ENCODE data around the gene DYNC2I2.

The DYNC2I2 gene

GRCh38 chr9:128626181-128626580 lies 30.5 kb downstream of the DYNC2I2 start:
- H3K9me3 Mint-ChIP-seq: no peaks in the 10 kb centered on the region
- H3K4me1 Mint-ChIP-seq: no peaks in the 10 kb centered on the region
- H3K36me3 Mint-ChIP-seq: peaks cover 51% of the 10 kb centered on the region
- no peak overlapping the region for H3K27ac Mint-ChIP-seq
- H3K27me3 Mint-ChIP-seq: no peaks in the 10 kb centered on the region
- CTCF ChIA-PET: no interaction called here
- no peak overlapping the region for H3K4me3 Mint-ChIP-seq
- DNase-seq: no peak

GRCh38 chr9:128625391-128626146 lies 31.1 kb downstream of the DYNC2I2 start:
- Mint-ChIP-seq H3K36me3 (peaks cover 57% of the 10 kb centered on the region), H3K27me3 (no peaks in the 10 kb centered on the region), H3K4me3 (no peak overlapping the region), H3K4me1 (no peaks in the 10 kb centered on the region), H3K27ac (no peak overlapping the region), H3K9me3 (no peaks in the 10 kb centered on the region)
- CTCF ChIA-PET: no interaction called here
- no peak for DNase-seq

DNA sequence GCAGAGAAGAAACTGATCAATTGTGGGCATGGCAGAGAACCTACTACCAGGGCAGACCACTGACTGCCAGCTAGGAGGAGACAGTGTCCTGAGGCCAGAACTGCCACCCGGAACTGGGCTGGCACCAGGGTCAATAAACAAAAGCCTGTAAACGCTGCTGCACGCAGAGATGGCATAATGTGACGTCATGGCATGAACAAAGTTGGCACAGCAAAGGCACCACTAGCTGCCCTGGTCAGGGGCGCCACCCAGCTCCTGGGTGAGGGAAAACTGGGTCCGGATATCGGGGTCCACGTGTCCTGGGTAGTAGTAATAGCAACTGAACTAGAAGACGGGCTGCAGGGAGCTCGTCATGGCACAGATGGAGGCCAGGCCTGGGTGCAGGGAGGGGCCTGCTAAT lies 32.1 kb downstream of the DYNC2I2 start:
- no peak for DNase-seq
- H3K27ac Mint-ChIP-seq: no peak overlapping the region
- no peaks in the 10 kb centered on the region for H3K4me1 Mint-ChIP-seq
- H3K36me3 Mint-ChIP-seq: peaks cover 56% of the 10 kb centered on the region
- CTCF ChIA-PET: no interaction called here
- H3K27me3 Mint-ChIP-seq: no peaks in the 10 kb centered on the region
- no peak overlapping the region for H3K4me3 Mint-ChIP-seq
- H3K9me3 Mint-ChIP-seq: no peaks in the 10 kb centered on the region

DNA sequence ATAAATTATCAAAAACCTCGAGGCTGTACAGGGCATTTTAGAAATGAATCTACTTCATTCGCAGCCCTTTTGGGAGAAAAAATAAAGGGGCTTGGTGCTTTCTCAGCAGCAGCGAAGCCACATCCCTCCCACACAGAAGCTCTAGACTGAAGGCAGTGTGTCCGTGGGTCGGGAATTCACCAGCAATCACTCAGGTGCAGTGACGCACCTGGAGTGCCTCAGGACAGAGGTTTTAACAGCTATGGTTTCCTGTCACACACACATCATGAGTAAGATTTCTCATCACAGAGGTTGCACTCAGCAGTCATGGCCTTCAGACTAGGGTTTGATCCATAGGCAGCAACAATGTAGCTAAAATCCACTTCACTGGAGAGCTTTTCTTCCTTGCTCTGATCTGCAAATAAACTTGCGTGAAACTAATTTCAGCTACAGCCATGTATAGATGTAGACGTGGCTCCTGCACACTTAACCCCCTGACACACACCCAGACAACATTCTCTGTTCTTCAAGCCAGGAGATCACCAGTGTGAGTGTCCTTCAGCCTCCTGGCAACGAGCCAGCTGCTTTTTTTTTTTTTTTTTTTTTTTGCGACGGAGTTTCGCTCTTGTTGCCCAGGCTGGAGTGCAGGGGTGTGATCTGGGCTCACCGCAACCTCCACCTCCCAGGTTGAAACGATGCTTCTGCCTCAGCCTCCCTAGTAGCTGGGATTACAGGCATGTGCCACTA lies 34.8 kb downstream of the DYNC2I2 start:
- no peak overlapping the region for H3K4me3 Mint-ChIP-seq
- DNase-seq: no peak
- CTCF ChIA-PET: no interaction called here
- peaks cover 63% of the 10 kb centered on the region for H3K36me3 Mint-ChIP-seq
- no peaks in the 10 kb centered on the region for H3K4me1 Mint-ChIP-seq
- no peaks in the 10 kb centered on the region for H3K27me3 Mint-ChIP-seq
- no peak overlapping the region for H3K27ac Mint-ChIP-seq
- no peaks in the 10 kb centered on the region for H3K9me3 Mint-ChIP-seq

GRCh38 chr9:128619779-128620178 lies 36.9 kb downstream of the DYNC2I2 start:
- Mint-ChIP-seq H3K27me3 (no peaks in the 10 kb centered on the region), H3K27ac (no peak overlapping the region), H3K4me3 (no peak overlapping the region), H3K36me3 (peaks cover 58% of the 10 kb centered on the region), H3K4me1 (no peaks in the 10 kb centered on the region), H3K9me3 (no peaks in the 10 kb centered on the region)
- CTCF ChIA-PET: interaction anchor here (0.6 kb wide), 1 partner anchor 27 kb away, joined by 3 read pairs; no protein-coding TSS in a partner anchor
- DNase-seq: no peak

DNA sequence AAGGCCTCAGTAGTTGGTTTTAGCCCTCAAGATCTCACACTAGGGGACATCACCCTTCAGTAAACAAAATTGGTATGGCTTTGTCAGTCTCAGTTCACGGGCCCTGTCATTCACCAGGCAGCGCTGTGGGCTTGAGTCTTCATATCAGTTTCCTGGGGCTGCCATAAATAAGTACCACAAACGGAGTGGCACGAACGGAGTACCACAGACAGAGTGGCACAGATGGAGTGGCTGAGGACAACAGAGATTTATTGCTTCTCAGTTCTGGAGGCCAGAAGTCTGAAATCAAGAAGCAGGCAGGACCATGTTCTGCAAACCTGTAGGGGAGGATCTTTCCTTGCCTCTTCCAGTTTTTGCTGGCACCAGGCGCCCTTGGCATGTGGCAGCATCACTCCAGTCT lies 37.5 kb downstream of the DYNC2I2 start:
- DNase-seq: no peak
- no peaks in the 10 kb centered on the region for H3K4me1 Mint-ChIP-seq
- no peak overlapping the region for H3K4me3 Mint-ChIP-seq
- no peaks in the 10 kb centered on the region for H3K27me3 Mint-ChIP-seq
- no peaks in the 10 kb centered on the region for H3K9me3 Mint-ChIP-seq
- CTCF ChIA-PET: no interaction called here
- peaks cover 58% of the 10 kb centered on the region for H3K36me3 Mint-ChIP-seq
- H3K27ac Mint-ChIP-seq: no peak overlapping the region

DNA sequence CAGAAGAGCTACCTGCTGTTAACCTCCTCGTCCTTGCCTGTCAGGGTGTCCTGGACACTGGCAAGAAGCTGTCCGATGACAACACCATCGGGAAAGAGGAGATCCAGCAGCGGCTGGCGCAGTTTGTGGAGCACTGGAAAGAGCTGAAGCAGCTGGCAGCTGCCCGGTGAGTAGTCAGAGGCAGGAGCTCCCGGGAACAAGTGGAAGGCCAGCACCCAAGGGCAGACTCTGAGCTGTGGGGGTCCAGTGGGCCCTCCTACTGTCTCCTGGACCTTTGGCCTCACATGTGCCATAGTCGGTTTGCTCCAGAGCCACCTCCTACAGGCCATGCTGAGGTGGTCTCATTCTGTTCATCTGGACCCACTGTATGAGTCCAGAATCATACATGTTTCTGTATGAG lies 38.7 kb downstream of the DYNC2I2 start:
- CTCF ChIA-PET: no interaction called here
- Mint-ChIP-seq H3K36me3 (peaks cover 67% of the 10 kb centered on the region), H3K4me1 (no peaks in the 10 kb centered on the region), H3K4me3 (no peak overlapping the region), H3K27ac (no peak overlapping the region), H3K9me3 (no peaks in the 10 kb centered on the region), H3K27me3 (no peaks in the 10 kb centered on the region)
- no peak for DNase-seq

- no peaks in the 10 kb centered on the region for H3K9me3 Mint-ChIP-seq
- H3K27me3 Mint-ChIP-seq: no peaks in the 10 kb centered on the region
- no peak for DNase-seq
- no peak overlapping the region for H3K27ac Mint-ChIP-seq
- no peaks in the 10 kb centered on the region for H3K4me1 Mint-ChIP-seq
- no peak overlapping the region for H3K4me3 Mint-ChIP-seq
- CTCF ChIA-PET: no interaction called here
- H3K36me3 Mint-ChIP-seq: peaks cover 67% of the 10 kb centered on the region
Measured at GRCh38 chr9:128615571-128615970, 41.1 kb downstream of the DYNC2I2 start.

DNA sequence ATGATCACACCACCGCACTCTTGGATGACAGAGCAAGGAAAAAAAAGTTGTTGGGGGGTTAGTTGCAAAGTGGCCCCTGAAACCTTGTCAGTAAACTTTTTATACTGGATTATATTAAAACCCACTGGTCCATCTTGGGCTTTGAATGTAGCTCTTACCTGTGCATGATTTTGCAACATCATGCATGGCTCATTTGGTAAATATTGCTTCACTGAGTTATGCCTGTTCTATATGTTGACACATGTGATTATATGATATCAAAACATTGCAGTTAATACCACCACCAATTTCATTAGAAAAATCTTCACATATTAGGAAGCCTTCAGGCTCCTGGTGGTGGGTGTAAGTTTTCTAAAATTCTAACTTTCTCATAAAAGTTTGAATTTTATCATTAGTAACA lies 41.9 kb downstream of the DYNC2I2 start:
- no peak for DNase-seq
- Mint-ChIP-seq H3K4me1 (no peaks in the 10 kb centered on the region), H3K27ac (no peak overlapping the region), H3K9me3 (no peaks in the 10 kb centered on the region), H3K4me3 (no peak overlapping the region), H3K27me3 (no peaks in the 10 kb centered on the region), H3K36me3 (peaks cover 69% of the 10 kb centered on the region)
- CTCF ChIA-PET: no interaction called here

GRCh38 chr9:128611600-128612394 lies 44.9 kb downstream of the DYNC2I2 start:
- DNase-seq: no peak
- Mint-ChIP-seq H3K27me3 (no peaks in the 10 kb centered on the region), H3K9me3 (no peaks in the 10 kb centered on the region), H3K36me3 (peaks cover 70% of the 10 kb centered on the region), H3K4me1 (no peaks in the 10 kb centered on the region), H3K27ac (no peak overlapping the region), H3K4me3 (no peak overlapping the region)
- CTCF ChIA-PET: no interaction called here

- Mint-ChIP-seq H3K4me1 (no peaks in the 10 kb centered on the region), H3K36me3 (peaks cover 66% of the 10 kb centered on the region), H3K9me3 (no peaks in the 10 kb centered on the region), H3K27ac (no peak overlapping the region), H3K4me3 (no peak overlapping the region), H3K27me3 (no peaks in the 10 kb centered on the region)
- CTCF ChIA-PET: no interaction called here
- DNase-seq: no peak
Measured at GRCh38 chr9:128610897-128611296, 45.8 kb downstream of the DYNC2I2 start.

DNA sequence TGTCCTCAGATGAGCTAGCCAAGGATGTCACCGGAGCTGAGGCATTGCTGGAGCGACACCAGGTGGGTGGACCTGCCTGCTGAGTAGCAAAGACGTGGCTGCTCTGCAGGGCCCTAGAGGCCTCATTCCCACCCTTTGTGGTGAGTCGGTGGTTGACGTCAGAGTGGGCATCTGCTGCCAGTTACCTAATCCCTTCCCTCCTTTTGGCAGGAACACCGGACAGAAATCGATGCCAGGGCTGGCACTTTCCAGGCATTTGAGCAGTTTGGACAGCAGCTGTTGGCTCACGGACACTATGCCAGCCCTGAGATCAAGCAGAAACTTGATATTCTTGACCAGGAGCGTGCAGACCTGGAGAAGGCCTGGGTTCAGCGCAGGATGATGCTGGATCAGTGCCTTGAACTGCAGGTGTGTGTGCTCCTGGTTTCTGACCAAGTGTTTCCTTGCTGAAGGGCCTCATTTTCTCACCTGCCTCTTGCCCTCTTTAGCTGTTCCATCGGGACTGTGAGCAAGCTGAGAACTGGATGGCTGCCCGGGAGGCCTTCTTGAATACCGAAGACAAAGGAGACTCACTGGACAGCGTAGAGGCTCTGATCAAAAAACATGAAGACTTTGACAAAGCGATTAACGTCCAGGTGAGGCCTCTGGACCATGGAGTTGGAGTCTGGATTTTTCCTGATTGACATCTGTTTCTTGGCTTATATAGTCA lies 48.9 kb downstream of the DYNC2I2 start:
- no peak for DNase-seq
- Mint-ChIP-seq H3K9me3 (no peaks in the 10 kb centered on the region), H3K4me3 (no peak overlapping the region), H3K27me3 (no peaks in the 10 kb centered on the region), H3K36me3 (peaks cover 64% of the 10 kb centered on the region), H3K27ac (no peak overlapping the region), H3K4me1 (no peaks in the 10 kb centered on the region)
- CTCF ChIA-PET: no interaction called here

DNA sequence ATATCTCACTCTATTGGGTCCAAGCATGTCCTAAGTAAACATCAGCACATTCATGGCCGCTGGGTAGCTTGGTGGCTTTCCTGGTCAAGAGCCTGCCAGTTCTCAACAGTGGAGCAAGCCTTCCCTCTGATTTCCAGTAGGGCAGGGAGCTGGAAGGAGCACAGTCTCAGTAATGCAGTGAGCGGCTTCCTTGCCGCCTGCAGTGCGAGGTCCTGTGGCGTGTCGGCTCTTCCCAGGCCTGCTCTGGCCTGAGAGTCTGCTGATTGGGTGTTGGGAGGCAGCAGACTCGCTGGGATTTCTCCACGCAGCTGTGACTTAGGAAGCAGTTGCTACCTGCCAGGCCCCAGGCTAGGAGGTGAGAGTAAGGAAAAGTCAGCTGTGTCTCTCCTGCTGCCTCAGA lies 53.0 kb downstream of the DYNC2I2 start:
- no peak for DNase-seq
- CTCF ChIA-PET: interaction anchor here (1.6 kb wide), 1 partner anchor 215 kb away, joined by 4 read pairs; the partner anchor contains the start of gene ENDOG
- Mint-ChIP-seq H3K4me1 (no peaks in the 10 kb centered on the region), H3K9me3 (no peaks in the 10 kb centered on the region), H3K4me3 (no peak overlapping the region), H3K36me3 (peaks cover 58% of the 10 kb centered on the region), H3K27me3 (no peaks in the 10 kb centered on the region), H3K27ac (no peak overlapping the region)

GRCh38 chr9:128600099-128600498 lies 56.5 kb downstream of the DYNC2I2 start:
- H3K27me3 Mint-ChIP-seq: no peaks in the 10 kb centered on the region
- CTCF ChIA-PET: no interaction called here
- H3K9me3 Mint-ChIP-seq: no peaks in the 10 kb centered on the region
- H3K4me1 Mint-ChIP-seq: no peaks in the 10 kb centered on the region
- no peak overlapping the region for H3K27ac Mint-ChIP-seq
- H3K4me3 Mint-ChIP-seq: no peak overlapping the region
- DNase-seq: no peak
- peaks cover 54% of the 10 kb centered on the region for H3K36me3 Mint-ChIP-seq

All from activated naive CD4-positive, alpha-beta T cell treated with anti-CD3 and anti-CD28 coated beads, Interleukin-2, amount 10 ng/mL, durations not matched to agents 7 days and 5 days (primary cell).